ENCODE results near the gene TUBB4A. TPM values are rescaled to one million over a fixed set of nuclear protein-coding genes. Genes with fewer than 3 reads are reported as not detected.
A peak's percentile ranks its signal among the peaks of the same experiment; 100 is the strongest.
"Not testable (repeated sequence)": the region's sequence is repeated elsewhere in the genome, so short reads cannot be mapped to it uniquely, and the experiment has no call there.

The TUBB4A gene
- not detected for polyA plus RNA-seq (2013, experiment 1 of 2)
- 0.01 TPM for polyA plus RNA-seq (2013, experiment 2 of 2)

- H2BK12ac ChIP-seq (ENCODE audit: low read length in 2 of 2): no peak within 1 kb of the TSS
- no peak within 1 kb of the TSS for H2AK5ac ChIP-seq (ENCODE audit: low read length, severe bottlenecking)
- WGBS: 7% methylated on average over 32 of the region's 71 CpGs
- H3K27ac ChIP-seq (ENCODE audit: low read length, poor library complexity, severe bottlenecking): no peak within 1 kb of the TSS
- peaks cover 35 to 55% of the 10 kb centered on the region in 2 experiments for H3K27me3 ChIP-seq (ENCODE audit: control insufficient read depth in 1 of 2, insufficient read depth in 1 of 2, low read length in 2 of 2)
- H2BK15ac ChIP-seq (ENCODE audit: low read depth, poor library complexity, severe bottlenecking): no peak within 1 kb of the TSS
- H3K9me3 ChIP-seq (ENCODE audit: control insufficient read depth, low read length): no peaks in the 10 kb centered on the region
- no peak for DNase-seq
- H4K8ac ChIP-seq (ENCODE audit: low read length): no peak within 1 kb of the TSS
- no peak within 1 kb of the TSS for H3K23ac ChIP-seq (ENCODE audit: low read length in 2 of 2)
- H3K4me1 ChIP-seq (ENCODE audit: control insufficient read depth, insufficient read depth, low read depth, low read length): peaks cover 17% of the 10 kb centered on the region
- no peak within 1 kb of the TSS for H3K14ac ChIP-seq (ENCODE audit: low read length in 2 of 2)
- peaks cover 0 to 3% of the 10 kb centered on the region in 2 experiments for H3K36me3 ChIP-seq (ENCODE audit: control insufficient read depth in 1 of 2, insufficient read depth in 2 of 2, low read depth in 1 of 2, low read length in 2 of 2)
- H4K91ac ChIP-seq (ENCODE audit: low read length): no peak within 1 kb of the TSS
- H3K4me2 ChIP-seq (ENCODE audit: low read length, poor library complexity, severe bottlenecking): peak within 1 kb of the TSS; percentile 97
- H3K4me3 ChIP-seq (ENCODE audit: insufficient read depth in 1 of 2, low read depth in 1 of 2, low read length in 2 of 2): peak within 1 kb of the TSS in 1 of 2 experiments; percentile 71
- no peaks in the 10 kb centered on the region for H3K79me1 ChIP-seq (replicated peaks; ENCODE audit: low read length, poor library complexity, severe bottlenecking)
- no peak within 1 kb of the TSS for H3K18ac ChIP-seq (ENCODE audit: low read depth in 1 of 2, low read length in 2 of 2)
- no peak within 1 kb of the TSS for H2BK5ac ChIP-seq (ENCODE audit: low read depth, low read length, poor library complexity, severe bottlenecking)
- no peak within 1 kb of the TSS for H2BK120ac ChIP-seq (ENCODE audit: low read depth, low read length)
- H3K4ac ChIP-seq (ENCODE audit: low read depth in 1 of 2, low read length in 2 of 2): no peak within 1 kb of the TSS
- H2AFZ ChIP-seq (ENCODE audit: low read depth, low read length): no peak within 1 kb of the TSS
- no peak within 1 kb of the TSS for H3K9ac ChIP-seq (ENCODE audit: low read length)
These were observed at the start of gene TUBB4A for GRCh38 chr19:6501740-6502648. TSS of gene TUBB4A (minus strand) at chr19:6502309. CDS start at chr19:6502212, 97 bp downstream.

- 65% methylated on average over 3 of the region's 3 CpGs for WGBS
These were observed 49.0 kb upstream of the TUBB4A start for GRCh38 chr19:6551091-6551490.

GRCh38 chr19:6550679-6551078 lies 48.6 kb upstream of the TUBB4A start:
- not testable (repeated sequence) for H3K4me2 ChIP-seq (ENCODE audit: low read length, poor library complexity, severe bottlenecking); H3K4me1 ChIP-seq (ENCODE audit: control insufficient read depth, insufficient read depth, low read depth, low read length); H3K4ac ChIP-seq (ENCODE audit: low read depth in 1 of 2, low read length in 2 of 2); H3K79me1 ChIP-seq (replicated peaks; ENCODE audit: low read length, poor library complexity, severe bottlenecking); H3K9me3 ChIP-seq (ENCODE audit: control insufficient read depth, low read length); DNase-seq; H2BK15ac ChIP-seq (ENCODE audit: low read depth, poor library complexity, severe bottlenecking); H3K4me3 ChIP-seq (ENCODE audit: insufficient read depth in 1 of 2, low read depth in 1 of 2, low read length in 2 of 2); H4K8ac ChIP-seq (ENCODE audit: low read length); H2BK120ac ChIP-seq (ENCODE audit: low read depth, low read length); H3K14ac ChIP-seq (ENCODE audit: low read length in 2 of 2); H2BK12ac ChIP-seq (ENCODE audit: low read length in 2 of 2); H2AK5ac ChIP-seq (ENCODE audit: low read length, severe bottlenecking); H4K91ac ChIP-seq (ENCODE audit: low read length); H2BK5ac ChIP-seq (ENCODE audit: low read depth, low read length, poor library complexity, severe bottlenecking); H3K18ac ChIP-seq (ENCODE audit: low read depth in 1 of 2, low read length in 2 of 2); H3K23ac ChIP-seq (ENCODE audit: low read length in 2 of 2); H3K36me3 ChIP-seq (ENCODE audit: control insufficient read depth in 1 of 2, insufficient read depth in 2 of 2, low read depth in 1 of 2, low read length in 2 of 2); H3K9ac ChIP-seq (ENCODE audit: low read length); H3K27ac ChIP-seq (ENCODE audit: low read length, poor library complexity, severe bottlenecking); H2AFZ ChIP-seq (ENCODE audit: low read depth, low read length)
- WGBS: 81% methylated on average over 6 of the region's 6 CpGs
- peaks cover 6 to 20% of the 10 kb centered on the region in 2 experiments for H3K27me3 ChIP-seq (ENCODE audit: control insufficient read depth in 1 of 2, insufficient read depth in 1 of 2, low read length in 2 of 2)

More at GRCh38 chr19:6551091-6551490, 49.0 kb upstream of the TUBB4A start:
- Histone ChIP-seq H3K9me3 (ENCODE audit: control insufficient read depth, low read length) (no peaks in the 10 kb centered on the region), H3K23ac (ENCODE audit: low read length in 2 of 2) (no peak overlapping the region), H2BK15ac (ENCODE audit: low read depth, poor library complexity, severe bottlenecking) (peak overlapping the region; percentile 19), H3K79me1 (replicated peaks; ENCODE audit: low read length, poor library complexity, severe bottlenecking) (no peaks in the 10 kb centered on the region), H3K36me3 (ENCODE audit: control insufficient read depth in 1 of 2, insufficient read depth in 2 of 2, low read depth in 1 of 2, low read length in 2 of 2) (no peaks in the 10 kb centered on the region), H4K91ac (ENCODE audit: low read length) (no peak overlapping the region), H2BK120ac (ENCODE audit: low read depth, low read length) (no peak overlapping the region), H3K27me3 (ENCODE audit: control insufficient read depth in 1 of 2, insufficient read depth in 1 of 2, low read length in 2 of 2) (peaks cover 6 to 21% of the 10 kb centered on the region in 2 experiments), H3K4me1 (ENCODE audit: control insufficient read depth, insufficient read depth, low read depth, low read length) (peaks cover 4% of the 10 kb centered on the region), H2BK5ac (ENCODE audit: low read depth, low read length, poor library complexity, severe bottlenecking) (no peak overlapping the region), H2BK12ac (ENCODE audit: low read length in 2 of 2) (no peak overlapping the region), H3K27ac (ENCODE audit: low read length, poor library complexity, severe bottlenecking) (no peak overlapping the region), H2AFZ (ENCODE audit: low read depth, low read length) (no peak overlapping the region), H3K14ac (ENCODE audit: low read length in 2 of 2) (no peak overlapping the region), H3K18ac (ENCODE audit: low read depth in 1 of 2, low read length in 2 of 2) (no peak overlapping the region), H3K4ac (ENCODE audit: low read depth in 1 of 2, low read length in 2 of 2) (no peak overlapping the region), H2AK5ac (ENCODE audit: low read length, severe bottlenecking) (no peak overlapping the region), H3K4me2 (ENCODE audit: low read length, poor library complexity, severe bottlenecking) (no peak overlapping the region), H3K9ac (ENCODE audit: low read length) (no peak overlapping the region), H4K8ac (ENCODE audit: low read length) (no peak overlapping the region), H3K4me3 (ENCODE audit: insufficient read depth in 1 of 2, low read depth in 1 of 2, low read length in 2 of 2) (no peak overlapping the region)
- no peak for DNase-seq

- Histone ChIP-seq H3K36me3 (ENCODE audit: control insufficient read depth in 1 of 2, insufficient read depth in 2 of 2, low read depth in 1 of 2, low read length in 2 of 2) (no peaks in the 10 kb centered on the region), H2BK120ac (ENCODE audit: low read depth, low read length) (no peak overlapping the region), H3K4me1 (ENCODE audit: control insufficient read depth, insufficient read depth, low read depth, low read length) (no peaks in the 10 kb centered on the region), H3K4me2 (ENCODE audit: low read length, poor library complexity, severe bottlenecking) (no peak overlapping the region), H3K27ac (ENCODE audit: low read length, poor library complexity, severe bottlenecking) (no peak overlapping the region), H2BK5ac (ENCODE audit: low read depth, low read length, poor library complexity, severe bottlenecking) (no peak overlapping the region), H3K23ac (ENCODE audit: low read length in 2 of 2) (no peak overlapping the region), H3K4ac (ENCODE audit: low read depth in 1 of 2, low read length in 2 of 2) (no peak overlapping the region), H3K9me3 (ENCODE audit: control insufficient read depth, low read length) (no peaks in the 10 kb centered on the region), H2BK15ac (ENCODE audit: low read depth, poor library complexity, severe bottlenecking) (no peak overlapping the region), H3K9ac (ENCODE audit: low read length) (no peak overlapping the region), H3K14ac (ENCODE audit: low read length in 2 of 2) (no peak overlapping the region), H3K27me3 (ENCODE audit: control insufficient read depth in 1 of 2, insufficient read depth in 1 of 2, low read length in 2 of 2) (peaks cover 0 to 16% of the 10 kb centered on the region in 2 experiments), H4K91ac (ENCODE audit: low read length) (no peak overlapping the region), H3K18ac (ENCODE audit: low read depth in 1 of 2, low read length in 2 of 2) (no peak overlapping the region), H2AFZ (ENCODE audit: low read depth, low read length) (no peak overlapping the region), H2AK5ac (ENCODE audit: low read length, severe bottlenecking) (no peak overlapping the region), H4K8ac (ENCODE audit: low read length) (no peak overlapping the region), H2BK12ac (ENCODE audit: low read length in 2 of 2) (no peak overlapping the region), H3K79me1 (replicated peaks; ENCODE audit: low read length, poor library complexity, severe bottlenecking) (no peaks in the 10 kb centered on the region), H3K4me3 (ENCODE audit: insufficient read depth in 1 of 2, low read depth in 1 of 2, low read length in 2 of 2) (no peak overlapping the region)
- WGBS: 88% methylated on average over 11 of the region's 11 CpGs
- no peak for DNase-seq
These were observed 41.8 kb upstream of the TUBB4A start for GRCh38 chr19:6543866-6544347.
